Mucosa of gallbladder (tissue), 1 donor: ENCODE data around the gene PTPN20. TPM values are rescaled to one million over a fixed set of nuclear protein-coding genes. Genes with fewer than 3 reads are reported as not detected.
"Not testable (repeated sequence)": the region's sequence is repeated elsewhere in the genome, so short reads cannot be mapped to it uniquely, and the experiment has no call there.

Experiments
- DNase-seq: peaks from one replicate; pipeline ENCODE4 v3.0.0-alpha.2; 2020; ENCODE audit warnings: low spot score
- total RNA-seq: library from RNA; stranded (reverse); gene quantifications from one replicate; pipeline ENCODE4 v1.2.1, GENCODE V29; 2021
- donor health status: DM: no; HTN: no; CAD: no.

The PTPN20 gene
- total RNA-seq, 1 donor from 2014 or later = 3.1 TPM

DNA sequence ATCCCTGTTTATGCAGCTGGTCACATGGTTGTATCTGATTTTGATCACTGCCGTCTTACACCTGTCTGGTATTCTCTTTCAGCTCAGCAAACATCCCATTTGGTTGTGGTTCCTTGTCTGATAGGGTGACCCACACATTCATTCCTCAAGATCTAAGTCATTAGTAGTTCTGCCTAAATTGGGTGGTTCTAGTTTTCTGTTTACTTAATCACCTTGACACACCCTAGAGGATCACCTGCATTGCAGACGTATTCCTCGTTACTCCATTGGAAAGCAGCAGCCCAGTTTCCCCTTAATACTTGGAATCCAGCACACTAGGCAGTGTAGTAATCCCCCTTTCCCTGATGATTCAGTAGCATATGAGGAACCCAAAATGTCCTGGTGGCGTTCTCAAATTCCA lies 41.3 kb downstream of the PTPN20 start:
- not testable (repeated sequence) for DNase-seq

DNA sequence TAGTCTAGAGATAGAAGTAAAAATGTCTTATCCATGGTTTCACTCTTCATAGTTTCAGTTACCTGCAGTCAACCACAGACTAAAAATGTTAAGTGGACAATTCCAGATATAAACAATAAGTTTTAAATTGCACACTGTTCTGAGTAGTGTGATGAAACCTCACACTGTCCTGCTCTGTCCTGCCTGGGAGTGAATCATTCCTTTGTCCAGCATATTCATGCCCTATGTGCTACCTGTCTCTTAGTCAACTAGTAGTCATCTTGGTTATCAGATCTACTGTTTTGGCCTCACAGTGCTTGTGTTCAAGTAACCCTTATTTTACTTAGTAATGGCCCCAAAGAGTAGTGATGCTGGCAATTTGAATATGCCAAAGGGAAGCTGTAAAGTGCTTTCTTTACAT lies 49.5 kb downstream of the PTPN20 start:
- DNase-seq = not testable (repeated sequence)

DNA sequence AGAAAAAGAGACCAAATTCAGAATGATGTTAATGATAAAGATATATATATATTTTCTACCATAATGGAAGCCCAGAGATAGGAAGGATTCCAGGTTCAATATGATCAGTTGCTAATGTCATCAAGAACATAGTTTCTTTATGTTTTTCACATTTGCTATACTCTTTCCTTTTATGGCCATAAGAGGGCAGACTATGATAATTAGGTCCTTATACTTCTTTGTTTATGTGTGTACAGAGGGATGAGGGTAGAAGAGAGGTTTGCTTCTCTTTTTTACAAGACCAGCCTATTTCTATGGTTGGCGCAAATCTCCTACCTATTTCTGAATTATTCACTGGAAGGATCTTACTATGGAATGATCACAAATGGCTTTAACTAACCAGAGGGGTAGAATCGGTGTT lies 52.1 kb downstream of the PTPN20 start:
- DNase-seq = not testable (repeated sequence)

DNA sequence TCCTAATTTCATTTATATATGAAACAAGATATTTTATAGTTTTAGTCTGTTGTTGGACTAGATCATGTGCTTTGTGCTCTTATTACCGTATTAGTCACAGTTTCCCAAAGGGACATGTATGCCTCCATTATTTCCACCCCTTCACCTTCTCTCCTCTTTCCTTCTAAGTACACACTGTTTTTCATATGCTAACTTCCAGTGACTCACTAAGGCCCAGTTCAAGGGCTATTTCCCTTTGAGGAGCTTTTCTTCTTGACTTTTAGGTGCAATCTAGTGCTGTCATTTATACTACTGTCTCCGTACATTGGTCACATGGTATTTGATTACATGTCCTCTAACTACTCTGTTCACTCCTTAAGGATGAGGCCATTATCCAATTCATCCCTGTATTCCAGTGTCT lies 55.8 kb downstream of the PTPN20 start:
- DNase-seq = not testable (repeated sequence)

DNA sequence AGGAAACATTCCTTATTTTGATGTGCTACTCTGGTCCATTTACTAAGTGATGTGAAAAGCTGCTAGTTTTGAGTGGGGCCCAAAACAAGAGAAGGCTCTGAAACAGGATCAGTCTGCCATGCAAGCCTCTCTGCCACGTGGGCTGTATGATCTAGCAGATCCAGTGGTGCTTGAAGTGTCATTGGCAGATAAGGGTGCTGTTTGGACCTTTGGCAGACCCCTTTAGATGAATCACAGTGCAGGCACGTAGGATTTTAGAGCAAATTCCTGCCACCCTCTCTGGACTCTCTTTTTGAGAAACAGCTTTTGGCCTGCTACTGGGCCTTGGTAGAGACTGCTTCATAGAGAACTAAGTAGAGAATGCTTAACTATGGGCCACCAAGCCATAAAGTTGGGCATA lies 69.0 kb downstream of the PTPN20 start:
- not testable (repeated sequence) for DNase-seq

DNA sequence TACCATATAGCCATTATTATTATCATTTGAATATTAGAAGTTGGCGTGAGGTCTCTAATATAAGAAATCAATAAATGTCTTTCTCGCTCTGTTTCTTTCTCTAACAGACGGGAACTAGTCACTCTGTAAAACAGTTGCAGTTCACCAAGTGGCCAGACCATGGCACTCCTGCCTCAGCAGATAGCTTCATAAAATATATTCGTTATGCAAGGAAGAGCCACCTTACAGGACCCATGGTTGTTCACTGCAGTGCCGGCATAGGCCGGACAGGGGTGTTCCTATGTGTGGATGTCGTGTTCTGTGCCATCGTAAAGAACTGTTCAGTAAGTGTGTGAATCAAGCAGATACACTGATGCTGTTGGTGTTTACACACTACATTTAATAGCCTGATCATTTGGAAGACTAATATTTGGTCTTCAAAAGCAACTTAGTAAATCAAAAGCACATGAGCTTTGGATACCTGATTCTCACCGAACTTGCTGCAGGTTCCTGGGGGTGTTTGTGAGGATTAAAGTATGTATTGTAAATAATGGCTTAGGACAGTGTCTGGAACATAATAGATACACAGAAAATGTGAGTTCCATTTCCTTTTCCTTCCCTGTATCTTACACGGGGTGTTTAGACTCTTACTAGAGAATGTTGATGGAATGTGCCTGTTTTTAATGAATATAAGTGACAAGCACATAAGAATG lies 76.2 kb downstream of the PTPN20 start:
- DNase-seq = not testable (repeated sequence)

DNA sequence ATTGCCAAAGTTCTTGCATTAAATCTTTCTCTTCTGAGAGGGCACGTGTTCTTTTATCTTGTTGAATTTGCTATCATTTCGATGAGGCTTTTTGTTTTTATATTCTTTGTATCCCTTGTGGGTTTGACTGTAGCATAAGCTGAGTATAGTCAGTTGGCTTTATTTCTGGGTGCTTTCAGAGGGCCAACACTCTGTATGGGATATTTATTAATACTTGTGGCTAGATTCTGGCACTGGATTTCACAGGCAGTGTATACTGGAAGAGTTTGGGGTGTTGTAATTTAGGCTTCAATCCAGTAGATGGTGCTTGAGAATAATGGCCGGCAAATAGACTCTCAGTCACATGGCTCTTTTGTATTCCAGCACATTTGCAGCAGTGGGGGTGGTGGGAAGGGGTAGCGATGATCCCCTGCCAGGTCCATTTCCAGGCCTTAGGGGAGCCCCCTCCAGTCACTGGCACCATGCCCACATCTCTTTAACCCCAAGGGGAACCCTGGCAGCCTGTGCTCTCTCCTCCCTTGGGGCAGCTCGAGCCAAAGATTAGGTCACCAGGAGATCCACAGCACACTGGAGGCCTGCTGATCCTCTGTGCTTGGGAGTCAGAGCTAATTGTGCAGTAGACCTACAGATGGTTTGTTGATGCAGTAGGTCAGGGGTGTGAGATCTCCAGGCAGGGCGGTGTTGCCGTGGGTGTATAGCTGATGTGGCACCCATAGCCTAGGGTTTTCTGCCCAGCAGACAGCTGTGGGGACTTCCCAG lies 81.8 kb downstream of the PTPN20 start:
- DNase-seq = no peak

DNA sequence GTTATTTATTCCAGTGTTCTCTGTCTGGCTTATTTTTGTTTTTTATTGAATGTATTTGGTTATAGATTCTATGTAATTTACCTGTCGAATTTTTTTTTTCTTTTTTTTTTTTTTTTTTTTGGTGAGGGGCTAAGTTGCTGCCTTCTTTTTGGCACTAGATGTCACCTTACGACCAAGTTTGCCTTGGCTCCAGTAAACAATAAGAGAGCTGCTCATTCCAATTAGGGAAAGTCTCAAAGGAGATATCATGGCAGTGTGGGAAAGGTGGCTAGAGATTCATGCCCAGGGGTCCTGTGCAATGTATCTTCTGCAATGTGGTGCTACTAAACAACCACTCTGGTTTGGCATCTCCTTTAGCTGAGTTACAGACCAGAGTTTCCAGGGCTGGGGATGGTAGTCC lies 84.0 kb downstream of the PTPN20 start:
- no peak for DNase-seq

DNA sequence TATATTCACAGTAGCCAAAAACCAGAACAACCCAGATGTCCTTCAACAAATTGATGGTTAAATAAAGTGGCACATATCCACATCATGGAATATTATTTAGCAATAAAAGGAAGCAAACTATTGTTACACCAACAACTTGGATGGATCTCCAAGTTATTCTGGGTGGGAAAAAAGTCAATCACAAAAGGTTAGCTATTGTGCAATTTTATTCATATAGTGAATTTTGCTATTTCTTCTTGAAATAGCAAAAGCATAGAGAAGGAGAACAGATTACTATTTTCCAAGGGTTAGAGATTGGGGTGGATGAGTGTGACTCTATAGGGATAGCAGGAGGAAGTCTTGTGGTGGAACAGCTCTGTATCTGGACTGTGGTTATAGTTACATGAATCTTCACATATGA lies 87.0 kb downstream of the PTPN20 start:
- no peak for DNase-seq

DNA sequence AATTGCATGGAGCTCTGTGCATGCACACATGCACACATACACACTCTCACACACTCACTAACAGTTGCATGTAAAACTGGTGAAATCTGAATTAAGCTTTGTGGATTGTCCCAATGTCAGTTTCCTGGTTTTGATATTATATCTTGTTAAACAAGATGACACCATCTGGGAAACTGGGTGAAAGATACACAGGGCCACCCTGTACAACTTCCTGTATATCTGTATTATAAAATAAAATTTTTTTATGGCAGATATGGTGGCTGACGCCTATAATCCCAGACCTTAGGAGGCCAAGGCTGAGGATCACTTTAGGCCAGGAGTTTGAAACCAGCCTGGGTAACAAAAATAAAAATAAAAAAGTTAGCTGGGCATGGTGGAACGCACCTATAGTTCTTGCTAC lies 87.4 kb downstream of the PTPN20 start:
- DNase-seq = no peak

DNA sequence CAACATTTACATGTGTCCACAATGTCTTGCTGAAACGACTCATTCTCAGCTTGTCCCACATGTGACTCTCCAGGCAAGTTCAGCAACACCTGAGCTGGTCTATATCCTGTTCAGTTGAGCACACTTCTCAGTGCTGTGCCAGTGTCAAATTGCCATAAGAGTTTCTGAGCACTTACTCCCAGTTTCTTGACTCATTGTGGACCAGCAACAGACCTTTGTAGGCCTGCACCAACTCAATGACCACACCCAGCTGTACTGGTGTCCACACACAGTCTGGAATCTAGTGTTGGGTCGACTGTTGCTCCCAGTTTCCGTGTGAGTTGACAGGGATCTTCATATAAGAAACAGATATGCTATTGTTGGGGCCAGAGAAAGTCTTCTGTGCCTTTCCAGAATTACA lies 88.0 kb downstream of the PTPN20 start:
- no peak for DNase-seq

DNA sequence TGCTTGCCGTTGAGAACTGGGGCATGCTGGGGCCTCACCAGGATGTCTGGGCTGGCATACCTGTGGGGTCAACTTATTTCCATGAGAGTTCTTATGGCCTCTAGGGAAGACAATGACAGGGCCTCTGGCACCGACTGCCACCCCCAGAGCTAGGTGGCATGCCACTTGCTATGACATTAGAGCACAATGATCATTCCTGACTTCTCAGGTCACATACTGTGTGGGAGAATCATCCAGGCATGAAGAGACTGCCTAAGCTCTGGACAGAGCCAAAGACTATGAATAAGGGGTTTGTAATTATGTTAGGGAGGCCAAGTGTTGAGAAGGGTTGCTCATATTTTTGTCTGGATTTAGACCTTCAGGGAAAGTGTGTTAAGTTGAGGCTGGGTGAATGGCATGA lies 97.5 kb downstream of the PTPN20 start:
- no peak for DNase-seq

DNA sequence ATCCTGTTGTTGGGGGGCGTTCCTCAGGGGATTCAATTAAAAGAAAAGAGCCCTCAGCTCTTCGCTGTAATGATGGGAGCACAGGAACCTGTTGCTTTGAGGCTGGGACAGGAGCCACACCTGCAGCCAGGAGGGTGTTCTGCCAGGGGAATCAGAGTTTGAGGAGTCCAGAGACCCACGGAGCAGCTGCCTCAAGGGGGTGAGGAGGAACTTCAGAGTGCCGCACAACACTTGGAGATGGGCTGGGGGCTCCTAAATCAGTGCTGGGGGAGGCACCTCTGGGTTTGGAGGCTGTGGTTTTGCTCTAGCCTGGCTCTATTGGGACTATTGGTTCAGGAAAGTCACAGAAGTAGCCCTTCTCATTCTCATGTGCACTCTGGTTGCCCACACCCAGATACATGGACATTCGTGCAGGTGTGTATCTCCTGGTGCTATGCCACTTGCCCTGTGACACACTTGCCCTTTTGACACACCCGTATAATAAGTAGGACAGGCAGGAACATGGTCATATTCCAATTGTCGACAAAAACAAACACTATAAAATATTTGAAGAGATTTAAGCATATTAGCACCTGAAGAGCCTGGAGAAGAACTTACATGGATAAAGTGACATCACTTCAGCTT lies 98.1 kb downstream of the PTPN20 start:
- no peak for DNase-seq

DNA sequence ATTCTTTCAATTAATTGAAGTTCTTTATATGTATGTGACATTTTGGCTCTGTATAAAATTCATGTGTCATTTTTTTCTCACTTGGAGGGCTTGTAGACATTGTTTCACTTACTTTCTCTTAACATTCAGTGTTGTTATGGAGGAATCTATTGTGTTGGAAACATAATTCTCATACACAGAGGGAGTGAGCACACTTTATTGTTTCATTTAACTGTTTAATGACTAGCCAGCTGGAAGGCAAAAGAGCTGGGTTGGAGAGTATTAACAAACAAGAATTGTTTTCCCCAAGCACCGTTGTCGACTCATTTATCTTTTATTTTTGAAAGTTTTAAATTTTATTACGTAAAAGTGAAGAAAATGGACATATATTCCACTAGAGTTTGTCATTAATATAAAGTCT lies 98.8 kb downstream of the PTPN20 start:
- DNase-seq = no peak

DNA sequence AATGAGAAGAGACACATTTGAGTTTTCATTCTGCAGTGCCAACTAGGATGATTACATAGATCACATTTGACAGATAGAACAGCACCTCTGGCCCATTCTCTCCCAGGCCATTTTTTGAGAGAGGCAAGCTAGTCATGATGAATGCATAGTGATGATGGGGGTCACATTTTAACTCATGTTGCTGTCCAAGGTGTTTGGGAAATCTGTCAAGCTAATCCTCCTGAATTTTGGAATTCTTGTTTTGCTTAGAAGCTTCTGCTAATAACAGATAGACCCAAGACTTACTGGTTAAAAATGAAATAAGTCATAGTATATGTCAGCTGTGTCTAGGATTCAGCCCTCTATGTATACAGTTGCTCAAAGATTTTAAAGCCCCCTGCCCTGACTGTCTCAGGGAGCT lies 101.0 kb downstream of the PTPN20 start:
- no peak for DNase-seq

DNA sequence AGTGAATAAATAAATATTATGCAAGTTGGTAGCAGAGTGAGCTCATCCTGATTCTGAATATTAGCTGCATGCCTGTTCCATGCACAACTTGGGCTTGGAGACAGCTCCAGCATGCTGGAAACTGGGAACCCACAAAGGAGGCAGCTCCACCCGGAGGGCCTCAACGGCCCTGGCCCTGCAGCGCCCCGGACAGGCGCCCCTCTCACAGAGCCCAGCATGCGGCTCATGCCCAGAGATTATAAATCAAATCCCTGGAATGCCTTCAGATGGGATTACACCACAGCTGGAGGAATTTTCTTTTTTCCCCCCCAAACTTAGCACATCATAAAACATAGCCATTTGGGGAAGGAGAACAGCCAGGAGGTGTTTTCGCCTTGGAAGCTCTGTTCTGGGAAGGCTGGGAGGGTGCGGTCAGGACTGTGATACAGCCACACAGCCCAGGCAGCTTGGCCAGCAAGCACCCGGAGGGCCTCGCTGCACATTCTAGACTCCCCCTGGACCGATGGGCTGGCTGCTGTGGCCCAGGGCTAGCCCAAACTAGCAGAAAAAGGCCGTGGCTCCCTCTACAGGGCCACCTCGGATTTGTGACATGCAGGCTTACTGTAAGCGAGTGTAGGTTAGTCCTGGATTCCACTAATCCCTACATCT lies 102.4 kb downstream of the PTPN20 start:
- no peak for DNase-seq

DNA sequence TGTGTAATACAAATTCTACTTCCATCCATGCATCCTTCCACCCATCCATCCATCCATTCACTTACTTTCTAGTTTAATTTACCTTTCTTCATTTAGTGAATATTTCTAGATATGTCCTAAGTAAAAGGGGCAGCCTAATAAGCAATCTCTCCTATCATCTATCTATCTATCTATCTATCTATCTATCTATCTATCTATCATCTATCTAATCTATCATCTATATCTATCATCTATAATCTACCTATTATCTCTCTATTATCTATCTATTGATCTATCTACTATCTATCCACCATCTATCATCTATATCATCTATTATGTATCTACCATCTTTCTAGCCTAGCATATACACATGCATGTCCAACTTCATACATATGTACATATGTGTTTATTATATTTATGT lies 104.2 kb downstream of the PTPN20 start:
- no peak for DNase-seq

DNA sequence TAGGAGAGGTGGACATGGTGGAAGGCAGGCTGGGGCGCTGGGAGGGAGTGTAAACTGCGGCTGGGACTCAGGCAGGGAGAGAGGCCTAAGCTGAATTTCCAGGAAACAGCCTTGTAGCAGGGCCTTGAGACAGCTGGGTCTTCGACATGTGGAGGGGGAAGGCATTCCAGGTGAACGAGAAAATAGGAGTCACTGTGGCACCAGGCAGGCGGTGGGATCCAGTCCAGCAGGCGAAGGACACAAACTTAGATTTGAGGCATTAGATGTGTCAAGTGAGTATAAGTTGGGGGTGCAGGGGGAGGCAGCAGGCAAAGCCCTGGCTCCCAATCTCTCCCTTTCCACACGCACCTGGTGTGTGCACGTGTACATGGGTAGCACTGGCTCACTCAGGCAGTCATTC lies 105.3 kb downstream of the PTPN20 start:
- DNase-seq = no peak

DNA sequence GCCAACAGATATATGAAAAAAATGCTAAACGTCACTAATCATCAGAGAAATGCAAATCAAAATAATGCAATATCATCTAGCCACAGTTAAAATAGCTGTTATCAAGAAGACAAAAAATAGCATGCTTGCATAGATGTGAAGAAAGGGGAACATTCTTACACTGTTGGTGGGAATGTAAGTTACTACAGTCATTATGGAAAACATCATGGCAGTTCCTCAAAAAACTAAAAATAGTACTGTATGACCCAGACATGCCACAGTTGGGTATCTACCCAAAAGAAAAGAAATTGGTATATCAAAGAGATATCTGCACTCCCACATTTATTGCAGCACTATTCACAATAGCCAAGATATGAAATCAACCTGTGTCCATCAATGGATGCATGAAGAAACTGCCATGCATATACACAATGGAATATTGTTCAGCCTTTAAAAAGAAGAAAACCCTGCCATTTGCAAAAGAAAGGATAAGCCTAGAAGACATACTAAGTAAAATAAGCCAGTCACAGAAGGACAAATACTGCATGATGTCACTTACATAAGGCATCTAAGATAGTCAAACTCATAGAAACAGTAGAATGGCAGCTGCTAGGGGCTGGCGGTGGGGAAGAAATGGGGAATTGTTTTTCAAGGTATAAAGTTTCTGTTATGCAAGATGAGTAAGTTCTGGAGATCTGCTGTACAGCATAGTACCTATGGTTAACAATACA lies 107.0 kb downstream of the PTPN20 start:
- no peak for DNase-seq

DNA sequence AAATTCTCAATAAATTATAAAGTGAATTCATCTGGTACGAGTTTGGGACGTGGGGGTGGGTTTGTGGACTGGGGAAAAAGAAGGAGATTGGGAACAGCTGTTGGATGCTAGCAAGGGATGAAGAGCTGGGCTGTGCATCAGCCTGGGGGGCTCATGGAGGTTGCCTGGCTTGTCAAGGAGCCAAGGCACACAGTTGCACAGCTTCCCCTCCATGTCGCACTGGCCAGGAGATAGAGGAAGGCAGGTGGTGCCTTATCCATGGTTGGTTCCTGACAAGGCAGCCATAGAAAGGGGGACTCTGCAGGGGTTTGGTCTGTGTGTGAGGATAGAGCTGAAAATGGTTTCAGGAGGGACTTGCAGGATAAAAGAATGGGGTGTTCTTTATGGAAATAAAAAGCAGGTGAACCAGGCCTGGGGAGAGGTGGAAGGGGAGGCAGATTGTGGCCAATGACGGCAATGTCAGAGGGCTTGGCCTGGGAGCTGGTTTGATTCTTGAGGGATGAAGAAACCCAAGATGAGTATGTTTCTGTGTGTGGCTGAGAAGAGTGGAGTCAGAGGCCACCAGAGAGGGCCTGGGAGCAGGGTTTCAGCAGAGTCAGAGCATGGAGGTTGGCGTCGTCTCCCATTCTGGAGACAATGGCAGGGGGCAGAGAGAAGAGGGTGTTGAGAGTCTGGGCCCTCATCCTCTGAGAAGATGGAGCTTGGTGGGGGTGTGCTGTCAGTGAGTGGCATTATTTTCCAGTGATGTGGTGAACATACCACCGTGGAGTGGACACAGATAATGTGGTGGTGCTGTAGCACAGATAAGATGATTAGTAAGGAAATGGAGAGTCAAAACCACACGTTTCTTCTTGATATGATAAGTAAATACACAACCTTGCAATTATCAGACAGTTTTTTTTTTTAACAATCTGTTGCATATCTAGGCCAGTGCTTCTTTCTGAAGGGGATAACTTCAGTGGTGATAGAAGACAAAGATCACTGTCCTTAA lies 108.2 kb downstream of the PTPN20 start:
- DNase-seq = peak; percentile 8

DNA sequence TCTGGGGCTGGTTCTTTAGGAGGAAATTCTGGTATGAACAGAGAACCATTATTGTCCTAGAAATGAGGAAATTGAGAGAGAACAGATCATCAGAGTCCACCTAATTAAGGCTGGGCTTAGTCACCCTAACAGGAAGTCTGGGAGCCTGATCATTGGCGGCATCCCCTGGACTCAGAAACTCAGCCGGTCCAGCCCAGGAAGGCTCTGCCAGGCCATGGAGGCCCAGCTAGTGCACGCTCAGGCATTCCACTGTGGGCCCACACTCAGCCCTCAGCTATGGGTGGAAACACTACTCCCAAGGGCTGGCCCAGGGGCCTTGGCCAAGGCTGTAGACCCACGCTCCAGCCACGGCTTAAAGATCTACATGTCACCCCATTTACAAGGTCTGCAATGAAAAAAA lies 109.2 kb downstream of the PTPN20 start:
- DNase-seq = no peak
